Rectal smooth muscle tissue (tissue), 1 donor: ENCODE measurements around the gene MBD3L3.
"Not testable (repeated sequence)": the region's sequence is repeated elsewhere in the genome, so short reads cannot be mapped to it uniquely, and the experiment has no call there.

Source experiments
- H3K27ac ChIP-seq: one replicate; pipeline ENCODE4 v1.7.0; 2013; ENCODE audit warnings: low read depth, low read length, inconsistent platforms
- H3K27me3 ChIP-seq: one replicate; pipeline ENCODE4 v1.7.0; 2013; ENCODE audit warnings: low read length; ENCODE audit not compliant: control insufficient read depth, insufficient read depth
- H3K36me3 ChIP-seq: one replicate; pipeline ENCODE4 v1.7.0; 2013; ENCODE audit warnings: low read length; ENCODE audit not compliant: control insufficient read depth, insufficient read depth
- H3K4me1 ChIP-seq: one replicate; pipeline ENCODE4 v1.7.0; 2013; ENCODE audit warnings: low read length; ENCODE audit not compliant: control insufficient read depth, insufficient read depth
- H3K4me3 ChIP-seq: one replicate; pipeline ENCODE4 v1.7.0; 2013; ENCODE audit warnings: low read length
- H3K9ac ChIP-seq: one replicate; pipeline ENCODE4 v1.7.0; 2013; ENCODE audit warnings: low read length

MBD3L3 gene

DNA sequence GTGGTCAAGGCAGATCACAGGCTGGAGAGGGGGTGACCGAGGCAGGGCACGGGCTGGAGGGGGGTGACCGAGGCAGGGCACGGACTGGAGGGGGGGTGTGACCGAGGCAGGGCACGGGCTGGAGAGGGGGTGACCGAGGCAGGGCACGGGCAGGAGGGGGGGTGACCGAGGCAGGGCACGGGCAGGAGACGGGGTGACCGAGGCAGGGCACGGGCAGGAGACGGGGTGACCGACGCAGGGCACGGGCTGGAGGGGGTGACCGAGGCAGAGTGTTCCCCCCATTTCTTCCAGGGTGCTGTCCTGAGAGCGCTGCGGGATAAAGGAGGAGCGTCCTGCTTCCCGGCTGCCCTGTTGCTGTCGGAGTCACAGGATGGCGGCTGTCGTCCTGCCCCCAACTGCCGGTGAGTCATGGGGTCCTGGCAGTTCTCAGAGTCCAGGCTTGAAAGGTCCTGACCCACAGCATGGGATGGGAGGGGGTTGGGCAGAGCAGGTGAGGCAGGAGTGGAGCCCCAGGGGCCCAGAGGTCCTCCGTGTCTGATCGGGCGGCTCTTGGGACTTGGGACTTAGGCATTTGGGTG is 16.3 kb upstream of the MBD3L3 start:
- Histone ChIP-seq H3K27me3 (no peaks in the 10 kb centered on the region), H3K36me3 (peaks cover 57% of the 10 kb centered on the region), H3K27ac (no peak overlapping the region), H3K4me3 (no peak overlapping the region), H3K4me1 (peaks cover 5% of the 10 kb centered on the region), H3K9ac (no peak overlapping the region)

DNA sequence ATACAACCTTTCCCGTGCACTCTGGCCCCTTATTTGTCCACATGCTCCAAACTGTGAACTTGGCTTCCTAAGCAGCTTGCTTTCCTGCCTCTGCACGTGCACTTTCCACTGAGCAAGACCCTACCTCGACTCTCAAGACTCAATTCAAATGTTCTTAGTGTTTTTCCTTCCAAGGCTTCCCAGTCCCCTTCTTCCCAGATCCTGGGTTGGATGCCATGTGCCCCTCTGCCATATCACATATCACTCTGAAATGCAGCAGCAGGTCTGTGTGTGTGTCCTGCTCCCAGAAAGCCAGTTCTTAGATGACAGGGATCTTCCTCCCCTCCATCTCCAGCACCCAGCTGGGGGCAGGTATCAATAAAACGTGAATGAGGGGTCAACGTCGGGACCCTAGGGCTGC is 14.1 kb upstream of the MBD3L3 start:
- Histone ChIP-seq H3K27me3 (no peaks in the 10 kb centered on the region), H3K36me3 (peaks cover 40% of the 10 kb centered on the region), H3K9ac (no peak overlapping the region), H3K4me3 (no peak overlapping the region), H3K27ac (no peak overlapping the region), H3K4me1 (peaks cover 5% of the 10 kb centered on the region)

DNA sequence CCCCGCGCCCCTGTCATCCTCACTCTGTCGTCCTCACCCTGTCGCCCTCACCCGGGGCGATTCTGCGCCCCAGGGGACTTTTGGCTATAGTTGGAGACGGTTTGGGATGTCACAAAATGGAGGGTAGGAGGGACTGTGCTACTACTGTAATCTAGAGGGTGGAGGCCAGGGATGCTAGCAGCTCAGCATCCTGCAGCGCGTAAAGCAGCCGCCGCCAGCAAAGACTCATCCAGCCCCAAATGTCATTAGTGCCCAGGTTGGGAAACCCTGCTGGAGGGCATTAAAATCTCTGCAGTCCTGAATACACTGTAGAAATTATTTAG is 11.4 kb upstream of the MBD3L3 start:
- peak overlapping the region; percentile 79 for H3K27ac ChIP-seq
- H3K36me3 ChIP-seq, result peaks cover 16% of the 10 kb centered on the region
- H3K4me3 ChIP-seq, result peak overlapping the region; percentile 87
- peaks cover 5% of the 10 kb centered on the region for H3K4me1 ChIP-seq
- H3K27me3 ChIP-seq, result no peaks in the 10 kb centered on the region
- H3K9ac ChIP-seq, result peak overlapping the region; percentile 83

DNA sequence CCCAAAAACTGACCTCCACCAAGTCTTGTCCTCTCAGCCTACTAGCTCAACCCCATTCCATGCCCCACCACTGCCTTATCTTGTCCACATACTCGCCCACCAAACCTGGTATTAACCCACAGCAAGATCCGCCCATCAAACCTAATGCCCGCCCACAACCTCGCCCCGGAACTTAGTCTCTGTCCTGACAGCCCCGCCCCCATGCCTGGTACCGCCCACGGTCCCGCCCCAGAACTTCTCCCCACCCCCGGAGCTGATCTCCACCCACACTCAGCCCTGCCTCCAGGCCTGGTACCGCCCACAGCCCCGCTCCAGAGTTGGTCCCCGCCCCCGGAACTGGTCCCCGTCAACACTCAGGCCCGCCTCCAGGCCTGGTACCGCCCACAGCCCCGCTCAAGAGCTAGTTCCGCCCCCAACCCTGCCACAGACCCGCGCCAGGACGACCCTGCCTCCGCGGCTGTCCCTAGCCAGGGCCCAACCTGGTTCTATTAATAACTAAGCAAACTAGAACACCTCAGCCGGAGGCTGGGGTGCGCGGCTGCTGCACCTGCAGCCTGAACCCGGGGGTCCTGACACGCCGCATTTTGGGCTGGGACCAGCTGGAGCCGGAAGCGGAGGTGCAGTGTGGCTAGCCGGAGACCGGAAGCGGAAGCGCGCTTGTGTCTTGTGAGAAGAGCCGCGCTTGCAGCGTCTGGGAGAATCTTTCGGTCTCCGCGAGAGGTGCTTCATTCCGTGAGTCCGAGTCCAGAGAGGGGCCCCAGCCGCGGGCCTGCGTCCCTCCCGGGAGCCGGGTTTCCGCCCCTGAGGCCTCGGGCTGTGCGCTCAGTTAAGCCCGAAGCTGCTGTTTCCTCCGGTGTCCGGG is 10.8 kb upstream of the MBD3L3 start, which contains the start of gene ZNF557:
Gene ZNF557, plus strand, starts transcription at position 662 of the 862 bp plus-strand sequence. CDS start 5,372 bp downstream, outside the sequence.
- H3K4me3 ChIP-seq, result peak within 1 kb of the TSS; percentile 87
- H3K36me3 ChIP-seq, result peaks cover 11% of the 10 kb centered on the region
- peak within 1 kb of the TSS; percentile 83 for H3K9ac ChIP-seq
- H3K27ac ChIP-seq, result peak within 1 kb of the TSS; percentile 79
- peaks cover 5% of the 10 kb centered on the region for H3K4me1 ChIP-seq
- H3K27me3 ChIP-seq, result no peaks in the 10 kb centered on the region

DNA sequence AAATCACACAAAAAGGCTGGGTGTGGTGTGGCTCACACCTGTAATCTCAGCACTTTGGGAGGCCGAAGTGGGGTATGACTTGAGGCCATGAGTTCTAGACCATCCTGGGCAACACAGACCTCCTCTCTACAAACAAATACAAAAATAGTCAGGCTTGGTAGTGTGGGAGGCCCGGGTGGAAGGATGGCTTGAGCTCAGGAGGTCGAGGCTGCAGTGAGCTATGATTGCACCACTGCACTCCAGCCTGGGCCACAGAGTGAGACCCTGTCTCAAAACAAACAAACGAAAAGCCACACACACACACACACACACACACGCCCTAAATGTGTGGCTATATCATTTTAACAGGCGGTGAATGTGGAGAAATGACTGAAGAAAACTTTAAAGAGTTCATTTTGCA is 10.1 kb upstream of the MBD3L3 start:
- no peak overlapping the region for H3K27ac ChIP-seq
- peaks cover 5% of the 10 kb centered on the region for H3K4me1 ChIP-seq
- H3K9ac ChIP-seq, result no peak overlapping the region
- H3K27me3 ChIP-seq, result no peaks in the 10 kb centered on the region
- H3K36me3 ChIP-seq, result peaks cover 10% of the 10 kb centered on the region
- H3K4me3 ChIP-seq, result no peak overlapping the region

DNA sequence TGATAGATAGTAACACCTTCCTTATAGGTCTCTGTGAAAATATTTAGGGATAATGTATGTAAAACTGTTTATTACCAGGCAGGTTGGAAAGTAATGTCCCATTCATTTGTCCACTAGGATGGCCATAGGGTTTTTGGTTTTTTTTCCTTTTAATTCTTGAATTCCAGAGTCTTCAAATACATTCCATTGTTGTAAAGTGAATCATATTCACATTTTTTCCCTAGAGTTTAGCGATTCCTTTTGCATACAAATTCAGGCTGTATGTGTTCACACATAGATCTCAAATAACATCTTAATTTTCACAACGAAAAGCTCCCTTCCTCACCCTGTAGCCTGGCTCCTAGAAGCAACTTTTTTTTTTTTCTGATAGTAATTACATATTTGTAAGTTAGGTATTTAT is 9.2 kb upstream of the MBD3L3 start:
- Histone ChIP-seq H3K36me3 (peaks cover 6% of the 10 kb centered on the region), H3K4me1 (peaks cover 5% of the 10 kb centered on the region), H3K27me3 (no peaks in the 10 kb centered on the region), H3K27ac (no peak overlapping the region), H3K9ac (no peak overlapping the region), H3K4me3 (no peak overlapping the region)

DNA sequence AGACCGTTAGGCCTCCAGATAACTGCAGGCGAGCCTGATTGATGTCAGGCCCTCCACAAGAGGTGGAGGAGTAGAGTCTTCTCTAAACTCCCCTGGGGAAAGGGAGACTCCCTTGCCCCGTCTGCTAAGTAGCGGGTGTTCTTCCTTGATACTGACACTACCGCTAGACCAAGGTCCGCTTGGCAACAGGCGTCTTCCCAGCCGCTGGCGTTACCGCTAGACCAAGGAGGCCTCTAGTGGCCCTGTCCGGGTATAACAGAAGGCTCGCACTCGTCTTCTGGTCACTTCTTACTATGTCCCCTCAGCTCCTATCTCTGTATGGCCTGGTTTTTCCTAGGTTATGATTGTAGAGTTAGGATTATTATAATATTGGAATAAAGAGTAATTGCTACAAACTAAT is 8.6 kb upstream of the MBD3L3 start:
- not testable (repeated sequence) for H3K36me3 ChIP-seq, H3K4me1 ChIP-seq, H3K4me3 ChIP-seq, H3K27ac ChIP-seq, H3K9ac ChIP-seq, H3K27me3 ChIP-seq

DNA sequence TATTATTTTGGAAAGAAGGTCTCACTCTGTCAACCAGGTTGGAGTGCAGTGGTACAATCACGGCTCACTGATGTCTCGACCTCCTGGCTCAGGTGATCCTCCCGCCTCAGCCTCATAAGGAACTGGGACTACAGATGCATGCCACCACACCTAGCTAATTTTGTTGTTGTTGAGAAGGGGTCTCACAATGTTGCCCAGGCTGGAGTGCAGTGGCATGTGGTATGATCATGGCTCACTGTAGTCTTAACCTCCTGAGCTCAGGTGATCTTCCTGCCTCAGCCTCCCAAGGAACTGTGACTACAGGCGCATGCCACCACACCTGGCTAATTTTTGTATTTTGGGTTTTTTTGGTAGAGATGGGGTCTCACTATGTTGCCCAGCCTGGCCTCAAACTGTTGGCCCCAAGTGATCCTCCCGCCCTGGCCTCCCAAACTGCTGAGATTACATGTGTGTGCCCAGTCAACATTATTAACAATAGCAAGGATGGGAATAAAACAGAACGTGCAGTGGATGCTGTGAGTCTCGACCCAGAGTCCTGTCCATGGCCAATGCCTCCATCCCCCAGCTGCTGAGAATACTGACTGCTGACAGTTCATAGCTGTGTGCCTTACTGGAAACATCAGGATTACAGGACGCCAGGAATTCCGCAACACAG is 5.4 kb upstream of the MBD3L3 start:
- no peaks in the 10 kb centered on the region for H3K27me3 ChIP-seq
- H3K4me3 ChIP-seq, result no peak overlapping the region
- no peak overlapping the region for H3K9ac ChIP-seq
- H3K4me1 ChIP-seq, result no peaks in the 10 kb centered on the region
- no peak overlapping the region for H3K27ac ChIP-seq
- no peaks in the 10 kb centered on the region for H3K36me3 ChIP-seq

DNA sequence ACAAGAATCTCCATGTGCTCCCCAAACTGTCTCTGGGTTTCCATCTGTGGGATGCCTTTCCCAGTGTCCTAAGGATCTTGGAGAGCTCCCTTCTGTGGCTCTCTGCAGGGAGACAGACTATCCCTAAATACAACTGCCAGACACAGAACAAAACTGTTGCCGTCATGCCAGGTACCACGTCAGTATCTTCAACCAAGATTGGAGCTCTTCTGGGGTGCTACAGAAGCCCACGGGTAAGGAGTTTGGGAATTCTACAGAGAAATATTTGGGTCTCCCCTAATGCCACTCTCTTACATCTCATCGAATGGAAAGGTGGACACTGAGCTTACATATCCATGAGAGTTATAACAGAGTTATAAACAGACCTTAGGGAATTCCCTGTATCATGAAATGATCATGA is 4.9 kb upstream of the MBD3L3 start:
- no peaks in the 10 kb centered on the region for H3K4me1 ChIP-seq
- H3K4me3 ChIP-seq, result no peak overlapping the region
- no peak overlapping the region for H3K9ac ChIP-seq
- no peaks in the 10 kb centered on the region for H3K36me3 ChIP-seq
- H3K27me3 ChIP-seq, result no peaks in the 10 kb centered on the region
- no peak overlapping the region for H3K27ac ChIP-seq

DNA sequence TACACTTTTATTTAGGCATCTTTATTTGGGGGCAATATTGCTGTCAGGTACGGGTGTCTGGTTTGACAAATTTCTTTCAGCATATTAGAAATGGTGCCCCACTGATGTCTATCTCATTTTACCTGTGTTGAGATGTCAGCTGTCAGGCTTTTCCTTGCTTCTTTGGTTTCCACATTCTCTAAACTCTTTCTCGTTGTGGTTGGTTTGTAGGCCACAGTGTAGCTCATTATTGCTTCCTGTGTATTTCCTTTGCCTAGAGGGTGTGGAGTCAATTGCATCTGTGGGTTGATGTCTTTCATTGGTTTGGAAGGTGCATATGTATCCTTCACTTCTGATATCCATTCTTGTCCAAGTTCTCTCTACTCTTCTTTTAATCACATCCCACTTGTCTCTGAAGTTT is 1.5 kb upstream of the MBD3L3 start:
- H3K9ac ChIP-seq, H3K36me3 ChIP-seq, H3K27ac ChIP-seq, H3K27me3 ChIP-seq, H3K4me3 ChIP-seq, H3K4me1 ChIP-seq: not testable (repeated sequence)

DNA sequence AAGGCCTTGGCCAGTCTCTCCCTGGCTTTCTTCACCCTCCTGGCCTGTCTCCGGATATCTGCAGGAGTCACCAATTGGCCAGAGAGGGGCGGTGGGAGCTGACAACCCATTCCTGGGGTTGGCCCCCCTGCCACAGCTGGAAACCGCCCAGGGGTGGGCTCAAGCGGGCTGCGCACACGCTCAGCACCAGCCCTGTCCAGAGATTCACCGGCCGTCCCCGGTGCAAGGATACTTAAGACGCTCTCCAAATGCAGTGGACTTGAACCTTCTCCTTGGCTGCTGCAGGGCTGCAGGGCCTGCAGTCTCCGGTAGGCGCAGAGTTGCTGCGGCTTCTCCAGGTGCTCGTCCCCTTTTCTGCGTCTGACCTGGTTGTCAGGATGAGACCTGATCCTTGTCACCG is 2.1 kb downstream of the MBD3L3 start:
- not testable (repeated sequence) for H3K4me1 ChIP-seq, H3K27ac ChIP-seq, H3K4me3 ChIP-seq, H3K36me3 ChIP-seq, H3K27me3 ChIP-seq, H3K9ac ChIP-seq

DNA sequence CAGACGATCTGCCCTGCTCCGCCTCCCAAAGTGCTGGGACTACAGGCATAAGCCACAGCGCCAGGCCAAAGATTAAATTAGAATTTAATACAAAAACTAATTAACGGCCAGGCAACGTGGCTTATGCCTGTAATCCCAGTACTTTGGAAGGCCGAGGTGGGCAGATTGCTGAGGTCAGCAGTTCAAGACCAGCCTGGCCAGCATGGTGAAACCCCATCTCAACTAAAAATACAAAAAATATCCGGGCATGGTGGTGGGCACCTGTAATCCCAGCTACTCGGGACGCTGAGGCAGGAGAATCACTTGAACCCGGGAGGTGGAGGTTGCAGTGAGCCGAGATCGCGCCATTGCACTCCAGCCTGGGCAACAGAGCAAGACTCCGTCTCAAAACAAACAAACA is 2.8 kb downstream of the MBD3L3 start:
- H3K4me1 ChIP-seq, H3K36me3 ChIP-seq, H3K27me3 ChIP-seq, H3K4me3 ChIP-seq, H3K27ac ChIP-seq, H3K9ac ChIP-seq: not testable (repeated sequence)
